Inflammatory macrophage treated with lipopolysaccharide for 1 hour (primary cell): Measurements from ENCODE around the gene ERCC6L.

Source experiments
- DNase-seq, 2 donors: peaks; one replicate each; pipeline ENCODE4 v3.0.0-alpha.2; 2020 to 2022

The ERCC6L gene, protein sequence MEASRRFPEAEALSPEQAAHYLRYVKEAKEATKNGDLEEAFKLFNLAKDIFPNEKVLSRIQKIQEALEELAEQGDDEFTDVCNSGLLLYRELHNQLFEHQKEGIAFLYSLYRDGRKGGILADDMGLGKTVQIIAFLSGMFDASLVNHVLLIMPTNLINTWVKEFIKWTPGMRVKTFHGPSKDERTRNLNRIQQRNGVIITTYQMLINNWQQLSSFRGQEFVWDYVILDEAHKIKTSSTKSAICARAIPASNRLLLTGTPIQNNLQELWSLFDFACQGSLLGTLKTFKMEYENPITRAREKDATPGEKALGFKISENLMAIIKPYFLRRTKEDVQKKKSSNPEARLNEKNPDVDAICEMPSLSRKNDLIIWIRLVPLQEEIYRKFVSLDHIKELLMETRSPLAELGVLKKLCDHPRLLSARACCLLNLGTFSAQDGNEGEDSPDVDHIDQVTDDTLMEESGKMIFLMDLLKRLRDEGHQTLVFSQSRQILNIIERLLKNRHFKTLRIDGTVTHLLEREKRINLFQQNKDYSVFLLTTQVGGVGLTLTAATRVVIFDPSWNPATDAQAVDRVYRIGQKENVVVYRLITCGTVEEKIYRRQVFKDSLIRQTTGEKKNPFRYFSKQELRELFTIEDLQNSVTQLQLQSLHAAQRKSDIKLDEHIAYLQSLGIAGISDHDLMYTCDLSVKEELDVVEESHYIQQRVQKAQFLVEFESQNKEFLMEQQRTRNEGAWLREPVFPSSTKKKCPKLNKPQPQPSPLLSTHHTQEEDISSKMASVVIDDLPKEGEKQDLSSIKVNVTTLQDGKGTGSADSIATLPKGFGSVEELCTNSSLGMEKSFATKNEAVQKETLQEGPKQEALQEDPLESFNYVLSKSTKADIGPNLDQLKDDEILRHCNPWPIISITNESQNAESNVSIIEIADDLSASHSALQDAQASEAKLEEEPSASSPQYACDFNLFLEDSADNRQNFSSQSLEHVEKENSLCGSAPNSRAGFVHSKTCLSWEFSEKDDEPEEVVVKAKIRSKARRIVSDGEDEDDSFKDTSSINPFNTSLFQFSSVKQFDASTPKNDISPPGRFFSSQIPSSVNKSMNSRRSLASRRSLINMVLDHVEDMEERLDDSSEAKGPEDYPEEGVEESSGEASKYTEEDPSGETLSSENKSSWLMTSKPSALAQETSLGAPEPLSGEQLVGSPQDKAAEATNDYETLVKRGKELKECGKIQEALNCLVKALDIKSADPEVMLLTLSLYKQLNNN

DNA sequence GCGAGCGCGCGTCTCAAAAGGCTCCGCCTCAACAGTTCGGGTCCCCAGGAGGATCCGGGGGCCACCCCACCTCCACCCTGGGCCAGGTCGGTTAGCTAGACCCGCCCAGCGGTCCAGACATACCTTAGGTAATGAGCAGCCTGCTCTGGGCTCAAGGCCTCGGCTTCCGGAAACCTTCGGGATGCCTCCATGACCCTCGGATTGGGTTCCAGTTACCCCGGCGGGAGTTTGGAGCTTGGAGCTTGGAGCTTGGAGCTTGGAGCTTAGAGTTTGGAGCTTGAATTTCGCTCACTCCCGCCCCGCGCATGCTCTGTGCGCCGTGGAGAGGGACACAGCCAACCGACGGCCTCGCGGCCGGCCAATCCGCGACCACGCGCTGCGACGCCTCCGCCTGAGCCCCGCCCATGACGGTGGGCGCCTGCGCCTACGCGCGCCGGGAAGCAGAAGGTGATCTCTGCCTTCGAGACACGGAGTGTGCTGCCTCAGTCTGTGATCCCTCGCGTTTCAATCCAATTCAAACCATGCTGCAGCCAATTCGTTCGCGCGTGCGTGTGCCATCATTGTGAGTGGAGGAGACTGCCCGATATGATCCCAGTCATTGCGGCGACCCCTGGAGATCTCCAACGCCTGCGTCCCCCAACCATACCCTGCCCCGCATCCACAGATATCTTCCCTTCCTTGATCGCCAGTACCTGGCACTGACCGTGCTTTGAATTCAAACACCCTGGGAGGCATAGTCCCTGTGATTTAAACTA is at the start of gene ERCC6L:
TSS of gene ERCC6L (minus strand) at position 307 of the 755 bp plus-strand sequence. CDS start at position 191, 116 bp downstream.
- DNase-seq, result peak; percentile 60 to 70

DNA sequence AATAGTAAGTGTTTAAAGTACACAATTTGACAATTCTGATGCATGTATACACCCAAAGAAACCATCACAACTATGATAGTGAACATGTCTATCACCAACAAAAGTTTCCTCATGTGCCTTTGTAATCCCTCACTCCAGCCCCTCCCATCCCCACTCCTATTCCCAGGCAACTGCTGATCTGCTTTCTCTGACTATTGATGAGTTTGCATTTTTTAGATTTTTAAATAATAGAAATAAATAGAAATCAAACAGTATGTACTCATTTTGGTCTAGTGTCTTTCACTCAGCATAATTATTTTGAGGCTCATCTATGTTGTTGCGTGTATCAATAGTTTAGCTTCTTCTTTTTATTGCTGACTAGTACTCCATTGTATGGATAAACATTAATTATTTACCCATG is 43.5 kb upstream of the ERCC6L start:
- DNase-seq, result no peak

DNA sequence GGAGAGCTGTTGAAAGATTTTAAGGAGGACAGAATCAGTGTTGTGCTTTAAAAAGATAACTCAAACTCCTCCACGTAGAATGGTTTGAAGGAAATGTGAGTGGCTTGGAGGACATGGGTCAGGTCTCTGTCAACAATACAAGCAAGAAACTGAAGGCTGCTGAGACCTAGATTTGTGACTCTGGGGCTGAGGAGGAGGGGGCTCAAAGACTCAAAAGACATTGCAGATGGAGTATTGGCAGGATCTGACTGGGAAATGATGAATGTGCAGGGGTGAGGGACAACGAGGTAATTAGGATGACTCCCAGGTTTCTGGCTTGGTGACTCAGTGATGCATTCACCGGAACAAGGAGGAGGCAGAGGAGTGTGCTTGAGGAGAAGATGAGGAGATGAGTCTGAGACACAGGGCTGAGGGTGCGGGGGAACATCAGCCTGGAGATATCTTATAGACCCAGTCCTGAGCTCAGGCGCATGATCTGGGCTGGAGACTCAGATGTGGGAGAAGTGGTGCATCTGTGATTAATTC is 41.6 kb upstream of the ERCC6L start:
- DNase-seq, result no peak

DNA sequence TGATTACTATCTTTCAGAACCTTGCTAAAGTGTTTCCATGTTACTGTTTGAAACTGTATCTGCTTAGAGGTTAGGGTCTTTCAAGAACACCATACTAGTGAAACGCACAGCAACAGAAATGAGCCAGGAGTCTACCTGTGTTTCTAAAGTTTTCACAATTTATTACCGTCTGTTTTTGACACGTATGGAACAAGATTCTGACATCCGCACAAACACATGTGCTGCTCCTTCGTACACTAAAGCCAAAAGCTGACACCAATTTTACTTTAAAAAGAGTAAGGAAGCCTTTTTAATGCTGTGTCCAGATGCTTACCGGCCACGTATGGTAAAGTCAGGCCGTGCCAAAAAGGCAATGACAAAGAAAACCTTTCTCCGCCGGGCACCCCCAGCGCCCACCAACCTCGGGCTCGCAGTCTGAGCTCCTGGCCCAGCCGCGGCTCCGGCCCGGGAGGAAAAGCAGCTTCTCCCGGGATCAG is 37.7 kb upstream of the ERCC6L start:
- no peak for DNase-seq

DNA sequence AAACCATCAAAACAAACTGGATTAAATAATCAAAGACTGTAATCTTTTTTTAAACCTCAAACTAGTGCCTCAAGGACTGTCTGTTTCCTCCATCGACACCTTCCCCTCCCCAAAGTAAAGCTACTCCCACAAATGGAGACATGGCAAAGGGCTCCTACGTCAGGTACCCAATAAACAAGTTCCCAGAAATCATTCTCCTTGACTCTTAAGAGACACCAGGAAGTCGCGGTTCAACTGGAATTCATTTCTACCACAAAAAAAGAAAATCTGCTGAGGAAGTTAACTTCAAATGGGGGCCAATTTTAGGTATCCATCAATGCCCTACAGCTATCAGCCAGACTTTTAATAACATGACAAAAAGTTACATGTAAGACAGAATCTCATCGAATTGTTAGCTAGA is 35.7 kb upstream of the ERCC6L start:
- no peak for DNase-seq

DNA sequence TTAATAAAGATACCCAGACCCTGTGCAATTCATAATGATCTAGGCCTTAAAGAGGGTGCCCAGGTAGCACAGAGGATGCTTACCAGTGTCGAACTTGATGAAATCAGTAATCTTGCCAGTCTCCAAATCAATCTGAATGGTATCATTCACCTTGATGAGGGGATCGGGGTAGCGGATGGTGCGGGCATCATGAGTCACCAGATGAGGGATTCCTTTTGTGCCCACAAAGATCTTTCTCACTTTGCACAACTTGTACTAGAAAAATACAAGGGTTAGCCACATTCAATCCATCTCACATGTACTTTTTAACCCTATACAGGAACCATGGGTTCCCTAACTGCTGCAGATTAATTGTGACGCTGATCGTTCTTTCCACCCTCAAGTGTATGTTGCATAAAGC is 34.9 kb upstream of the ERCC6L start:
- no peak for DNase-seq

DNA sequence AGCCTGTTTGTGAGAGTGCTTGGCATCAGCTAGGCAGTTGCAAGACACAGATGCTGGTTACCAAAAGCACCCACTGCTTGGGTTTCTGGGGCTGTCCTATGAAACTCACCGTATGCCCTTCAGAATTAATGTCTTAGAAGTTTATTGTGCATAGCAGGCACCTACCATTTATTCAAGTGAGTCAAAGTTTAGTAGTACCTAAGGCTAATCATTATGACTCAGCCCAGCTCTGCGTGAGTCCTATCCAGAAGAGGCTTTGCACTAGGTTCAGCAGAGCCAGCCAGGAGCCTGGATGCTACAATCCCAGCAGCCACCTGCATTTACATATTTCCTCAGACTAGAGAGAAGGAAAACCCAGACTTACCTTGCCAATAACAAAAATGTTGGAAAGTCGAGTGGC is 34.0 kb upstream of the ERCC6L start:
- DNase-seq, result no peak

DNA sequence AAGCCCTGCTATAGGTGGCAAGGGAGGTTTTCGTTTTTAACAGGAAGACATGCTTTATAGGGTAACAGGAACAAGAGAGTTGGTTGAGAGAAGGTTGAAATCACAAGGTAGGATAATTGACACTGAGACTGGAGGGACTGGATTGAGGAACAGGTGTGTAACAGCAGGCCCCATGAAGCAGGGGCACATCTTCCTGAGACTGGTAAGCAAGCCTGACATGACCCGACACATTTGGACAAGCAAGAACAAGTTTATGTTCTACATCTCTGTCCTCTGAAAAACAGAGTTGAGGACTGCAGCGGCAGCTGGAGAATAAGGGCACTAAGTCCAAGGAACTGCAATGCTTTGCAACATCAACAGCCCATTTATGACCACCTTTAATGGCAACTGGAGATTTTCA is 33.0 kb upstream of the ERCC6L start:
- DNase-seq, result no peak

DNA sequence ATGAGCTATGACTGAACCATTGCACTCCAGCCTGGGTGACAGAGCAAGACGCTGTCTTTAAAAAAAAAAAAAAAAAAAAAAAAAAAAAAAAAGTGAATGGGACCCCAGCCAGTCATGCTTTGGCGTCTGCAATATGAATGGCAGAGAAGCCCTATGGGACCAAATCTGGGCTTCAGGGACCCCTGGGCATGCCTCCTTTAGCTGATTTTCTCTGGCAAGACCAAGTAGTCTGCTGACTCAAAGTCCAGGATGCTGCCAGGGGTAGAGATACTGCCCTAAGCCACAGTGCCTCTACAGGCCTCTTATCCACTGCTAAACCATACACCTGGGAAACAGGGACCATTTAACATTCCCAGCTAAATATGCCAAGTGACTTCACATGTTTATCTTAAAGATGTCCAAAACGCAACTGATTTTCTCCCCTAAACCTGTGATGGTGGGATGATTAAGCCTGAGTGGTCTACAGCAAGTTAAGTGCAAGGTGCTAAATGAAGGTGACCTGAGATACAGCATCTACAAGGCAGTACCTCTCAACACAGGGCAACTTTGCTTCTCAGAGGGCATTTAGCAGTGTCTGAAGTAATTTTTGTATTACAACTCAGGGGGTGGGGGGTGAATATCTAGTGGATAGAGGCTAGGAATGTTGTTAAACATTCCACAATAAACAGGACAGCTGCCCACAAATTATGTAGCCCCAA is 32.4 kb upstream of the ERCC6L start:
- DNase-seq, result no peak

DNA sequence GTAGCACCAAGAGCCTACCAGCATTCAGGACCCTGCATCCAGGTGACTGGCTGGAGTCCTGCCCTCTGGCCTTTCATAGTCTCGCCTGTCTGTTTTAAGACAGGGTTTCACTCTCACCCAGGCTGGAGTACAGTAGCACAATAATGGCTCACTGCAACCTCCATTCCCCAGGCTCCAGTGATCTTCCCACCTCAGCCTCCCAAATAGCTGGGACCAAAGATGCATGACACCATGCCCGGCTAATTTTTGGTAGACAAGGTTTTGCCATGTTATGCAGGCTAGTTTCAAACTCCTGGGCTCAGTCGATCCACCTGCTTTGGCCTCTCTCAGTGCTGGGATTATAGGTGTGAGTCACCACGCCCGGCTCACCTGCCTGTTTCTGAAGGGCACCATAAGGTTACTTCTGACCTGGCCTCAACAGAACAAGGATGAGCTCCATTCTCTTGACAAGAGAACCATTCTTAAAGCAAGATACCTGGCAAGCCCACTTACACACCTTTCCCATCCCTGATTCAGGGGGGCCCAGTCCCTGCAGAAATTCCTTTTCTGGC is 31.6 kb upstream of the ERCC6L start:
- no peak for DNase-seq

DNA sequence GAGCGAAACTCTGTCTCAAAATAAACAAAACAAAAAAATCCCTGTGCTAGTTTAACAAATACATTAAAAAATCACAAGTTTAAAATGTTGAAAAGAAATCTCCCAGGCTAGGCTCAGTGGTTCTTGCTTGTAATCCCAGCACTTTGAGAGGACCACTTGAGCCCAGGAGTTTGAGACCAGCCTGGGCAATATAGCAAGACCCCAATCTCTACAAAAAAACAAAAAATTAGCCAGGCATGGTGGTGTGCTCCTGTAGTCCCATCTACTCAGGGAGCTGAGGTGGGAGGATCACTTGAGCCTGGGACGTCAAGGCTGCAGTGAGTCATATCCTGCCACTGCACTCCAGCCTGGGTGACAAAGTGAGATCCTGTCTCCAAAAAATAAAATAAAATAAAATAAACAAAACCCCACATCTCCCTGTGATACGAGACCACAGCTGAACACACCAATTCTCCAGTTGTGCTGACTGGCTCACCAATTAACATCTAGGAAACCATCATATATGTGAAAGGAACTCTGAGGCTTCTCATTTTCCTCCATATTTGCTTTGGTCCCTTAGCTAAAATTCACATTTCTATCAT is 30.9 kb upstream of the ERCC6L start:
- no peak for DNase-seq

DNA sequence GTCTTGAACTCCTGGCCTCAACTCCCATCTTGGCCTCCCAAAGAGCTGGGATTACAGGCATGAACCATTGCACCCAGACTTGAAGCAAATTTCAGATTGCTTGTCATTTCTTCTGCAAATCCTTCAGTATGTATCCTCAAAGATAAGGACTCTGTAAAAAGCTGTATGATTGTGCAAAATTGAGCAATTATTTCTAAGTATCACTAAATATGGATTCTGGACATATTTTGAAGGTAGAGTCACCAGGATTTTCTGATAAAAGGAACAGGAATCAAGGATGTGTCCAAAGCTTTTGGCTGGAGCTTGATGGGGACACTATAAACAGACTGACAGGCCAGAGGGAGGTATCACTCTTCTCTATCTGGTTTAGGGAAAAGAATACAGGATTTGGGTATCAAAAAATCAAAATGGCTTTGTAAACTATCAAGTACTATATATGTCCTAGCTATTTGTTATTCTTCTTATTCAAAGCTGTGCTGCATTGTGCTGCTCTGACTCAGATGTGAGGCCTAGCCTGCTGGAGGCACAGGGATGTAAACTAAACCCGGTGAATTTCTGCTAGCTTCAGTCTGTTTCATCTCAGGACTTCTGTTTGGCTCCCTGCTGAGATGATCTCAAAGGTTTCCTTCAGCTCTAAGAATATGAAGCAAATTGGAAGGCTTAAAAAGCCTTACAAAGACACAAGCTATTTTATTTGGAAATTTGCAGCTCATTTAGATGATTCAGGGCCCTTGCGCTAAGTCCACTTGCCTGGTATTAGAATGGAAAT is 30.0 kb upstream of the ERCC6L start:
- DNase-seq, result no peak

DNA sequence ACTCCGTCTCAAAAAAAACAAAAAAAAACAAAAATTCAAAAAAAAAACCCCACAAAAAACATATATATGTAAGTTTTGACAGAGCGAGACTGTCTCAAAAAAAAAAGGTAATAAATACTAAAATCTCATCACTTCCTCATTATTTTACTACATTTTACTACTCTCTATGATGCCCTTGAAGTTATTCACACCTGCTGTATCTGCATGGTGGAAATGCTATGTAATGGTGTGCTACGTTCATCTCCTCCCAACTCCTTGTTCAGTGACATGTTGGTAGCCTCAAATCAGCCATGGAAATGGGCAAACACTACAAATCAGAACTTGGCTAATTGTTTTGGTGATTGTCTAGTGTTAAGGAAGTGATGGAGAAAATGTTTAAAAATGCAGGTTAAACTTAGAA is 26.4 kb upstream of the ERCC6L start:
- no peak for DNase-seq

DNA sequence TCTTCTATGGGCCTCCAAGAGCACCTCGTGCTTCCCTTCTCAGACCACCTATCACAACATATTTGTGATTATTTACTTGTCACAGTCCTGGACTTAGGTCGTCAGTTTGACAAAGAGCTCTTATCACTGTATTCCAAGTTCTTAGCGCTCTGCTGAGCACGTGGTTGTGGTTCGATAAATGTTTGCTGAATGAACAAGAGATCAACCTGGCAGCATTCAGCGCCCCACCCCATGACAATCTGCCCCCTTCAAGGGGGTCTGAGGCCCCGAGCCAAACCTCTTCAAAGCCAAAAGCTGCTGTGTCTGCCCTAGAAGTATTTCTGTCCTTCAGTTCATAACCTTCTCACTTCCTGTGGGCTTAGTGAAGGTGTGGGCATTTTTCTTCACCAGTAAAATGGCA is 23.2 kb upstream of the ERCC6L start:
- no peak for DNase-seq

DNA sequence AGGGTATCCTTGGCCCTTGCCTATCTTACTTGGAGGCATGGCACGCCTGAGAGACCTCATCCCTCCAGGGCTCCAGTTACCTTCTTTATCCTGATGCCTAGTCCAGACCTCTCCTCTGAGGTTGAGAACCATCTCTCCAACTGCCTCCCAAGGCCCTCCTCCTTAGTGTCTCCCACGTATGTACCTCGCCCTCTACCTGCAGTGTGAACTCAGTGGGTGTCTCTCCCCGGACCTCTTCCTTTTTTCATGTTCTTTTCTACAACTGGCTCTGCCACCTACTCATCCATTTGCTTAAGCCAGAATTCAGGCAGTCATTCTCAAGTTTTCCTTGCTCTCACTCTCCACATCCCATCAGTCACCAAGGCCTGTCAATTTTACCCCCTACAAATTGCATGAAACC is 21.6 kb upstream of the ERCC6L start:
- no peak for DNase-seq

DNA sequence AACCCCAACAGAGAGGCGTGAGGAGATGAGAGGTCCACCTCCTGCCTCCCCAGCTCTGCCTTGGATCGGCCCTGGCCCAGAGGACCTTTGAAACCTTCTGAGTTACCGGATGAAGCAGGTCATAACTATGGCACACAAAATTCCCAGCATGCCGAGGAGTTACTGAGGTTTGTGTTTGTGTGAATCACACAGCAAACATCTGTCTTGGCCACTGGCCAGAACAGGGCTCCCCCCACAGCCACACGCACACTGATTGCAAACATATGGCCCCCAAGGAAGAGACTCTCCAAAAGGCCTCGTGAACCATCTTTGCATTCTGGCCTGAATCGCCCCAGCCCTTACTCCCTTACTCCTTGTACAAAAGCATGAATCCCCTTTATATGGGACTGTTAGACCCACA is 19.3 kb upstream of the ERCC6L start:
- no peak for DNase-seq

DNA sequence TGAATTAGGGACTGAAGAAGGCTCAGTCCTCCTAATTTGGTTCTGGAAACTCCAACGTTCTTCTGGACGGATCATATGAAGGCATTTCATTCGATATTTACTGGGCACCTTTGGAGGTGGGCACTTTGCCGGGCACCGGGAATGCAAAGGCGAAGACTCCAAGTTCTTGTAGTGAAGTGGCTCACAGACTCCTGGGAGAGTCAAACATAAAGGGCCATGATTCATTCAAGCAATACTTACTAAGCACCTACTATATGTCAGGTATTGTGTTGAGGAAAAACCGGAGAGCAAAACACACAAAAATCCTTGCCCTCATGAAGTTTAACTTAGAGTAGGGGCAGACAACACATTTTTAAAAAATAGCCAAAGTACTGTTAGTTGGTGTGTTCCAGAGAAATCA is 17.0 kb upstream of the ERCC6L start:
- DNase-seq, result no peak

DNA sequence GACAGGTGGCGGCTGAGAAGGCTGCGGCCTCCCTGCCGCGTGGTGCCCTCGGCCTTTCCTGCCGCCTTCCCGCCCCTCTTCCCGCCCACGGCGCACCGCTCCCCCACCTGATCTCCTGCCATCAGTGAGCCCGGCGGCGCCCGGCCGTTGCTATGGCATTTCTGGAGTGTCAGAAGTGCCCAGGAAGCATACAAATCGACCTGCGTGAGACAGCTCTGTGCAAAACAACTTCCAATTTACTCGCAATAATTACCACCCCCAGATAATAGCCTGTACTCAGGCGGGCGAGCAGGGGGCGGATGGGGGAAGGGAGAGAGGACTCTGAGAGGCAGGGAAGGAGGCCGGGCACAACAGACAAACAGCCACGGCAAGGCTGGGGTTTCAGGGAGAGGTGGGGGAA is 16.6 kb upstream of the ERCC6L start:
- no peak for DNase-seq

DNA sequence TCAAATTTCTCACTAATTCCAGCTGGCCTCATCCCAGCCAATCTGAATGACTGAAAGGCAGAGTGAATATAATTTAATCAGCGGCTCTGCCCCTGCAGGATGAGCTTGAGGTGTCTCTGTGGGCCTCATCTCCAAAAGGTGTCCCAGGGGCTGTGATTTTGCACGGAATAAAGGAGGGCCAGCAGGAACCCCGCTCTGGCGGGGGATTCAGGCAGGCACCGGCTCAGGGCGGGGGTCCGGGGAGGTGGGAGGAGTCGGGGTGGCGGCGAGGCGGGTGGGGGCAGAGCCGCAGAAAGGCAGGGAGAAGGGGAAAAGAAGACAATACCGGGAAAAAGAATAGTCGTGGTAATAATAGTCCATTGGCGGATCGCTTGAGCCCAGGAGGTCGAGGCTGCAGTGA is 16.0 kb upstream of the ERCC6L start:
- DNase-seq, result no peak

DNA sequence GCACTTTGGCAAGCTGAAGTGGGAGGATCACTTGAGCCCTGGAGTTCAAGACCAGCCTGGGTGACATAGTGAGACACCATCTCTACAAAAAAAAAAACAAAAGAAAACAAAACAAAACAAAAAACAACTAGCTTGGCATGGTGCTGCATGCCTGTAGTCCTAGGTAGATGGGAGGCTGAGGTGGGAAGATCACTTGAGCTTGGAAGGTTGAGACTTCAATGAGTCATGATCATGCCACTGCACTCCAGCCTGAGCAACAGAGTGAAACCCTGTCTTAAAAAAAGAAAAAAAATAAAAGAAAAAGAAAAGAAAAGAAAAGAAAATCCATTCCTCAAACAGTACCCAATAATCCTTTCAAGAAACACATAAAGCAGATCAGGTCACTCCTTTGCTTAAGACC is 14.9 kb upstream of the ERCC6L start:
- no peak for DNase-seq
